Tibial nerve (tissue), 4 donors: Measurements from ENCODE around the gene LRRC3C. TPM values are rescaled to one million over a fixed set of nuclear protein-coding genes. Genes with fewer than 3 reads are reported as not detected.
"Not testable (repeated sequence)": the region's sequence is repeated elsewhere in the genome, so short reads cannot be mapped to it uniquely, and the experiment has no call there.

Experiments used
- DNase-seq, 2 donors: peaks; one replicate each; pipeline ENCODE4 v3.0.0-alpha.2; 2019; ENCODE audit warnings: low spot score in 2 of 2
- H3K27ac ChIP-seq, 4 donors: fragments of 200-600 bp; sonication (generic) in 3 of 4; one replicate each; pipeline ENCODE4 v1.5.1; 2017 to 2019; ENCODE audit warnings: mild to moderate bottlenecking in 1 of 4
- H3K27me3 ChIP-seq, 2 donors: fragments of 200-600 bp; sonication (generic) in 1 of 2; one replicate each; pipeline versions ENCODE4 v1.5.1 to v1.6.0; 2017 to 2019
- H3K36me3 ChIP-seq, 3 donors: fragments of 200-600 bp; sonication (generic); one replicate each; pipeline ENCODE4 v1.5.1; 2018 to 2019
- H3K4me1 ChIP-seq, 4 donors: fragments of 200-600 bp; sonication (generic) in 3 of 4; one replicate each; pipeline ENCODE4 v1.5.1; 2017 to 2019
- H3K4me3 ChIP-seq, 4 donors: fragments of 200-600 bp; sonication (generic) in 3 of 4; one replicate each; pipeline ENCODE4 v1.5.1; 2017 to 2019; ENCODE audit warnings: mild to moderate bottlenecking in 1 of 4, moderate library complexity in 1 of 4
- H3K9me3 ChIP-seq, 4 donors: fragments of 200-600 bp; sonication (generic) in 3 of 4; one replicate each; pipeline ENCODE4 v1.5.1; 2017 to 2019
- CTCF ChIP-seq, 5 experiments: fragments of 200-600 bp in 3 of 5; fragments of 450-650 bp in 2 of 5; sonication (generic) in 3 of 5; IDR thresholded peaks; one replicate each; pipeline ENCODE4 v1.5.1; 2016 to 2019; ENCODE audit warnings: antibody characterized with exemption in 5 of 5, mild to moderate bottlenecking in 3 of 5, moderate library complexity in 2 of 5
- EP300 ChIP-seq, 2 donors: sonication (generic); formaldehyde crosslinking; IDR thresholded peaks; one replicate each; pipeline ENCODE4 v1.6.1; 2017; ENCODE audit warnings: antibody characterized with exemption in 2 of 2, mild to moderate bottlenecking in 1 of 2
- POLR2A ChIP-seq, 2 donors: fragments of 450-650 bp; IDR thresholded peaks; one replicate each; pipeline ENCODE4 v1.6.1; 2017; ENCODE audit warnings: antibody characterized with exemption in 2 of 2, mild to moderate bottlenecking in 2 of 2, moderate library complexity in 2 of 2
- whole genome bisulfite sequencing, 2 donors: methylation state at CpG; one replicate each; pipeline ENCODE4 v1.1.5; 2018; 5-methylcytosine and 5-hydroxymethylcytosine counted together
- total RNA-seq, 4 donors: library from RNA; depleted of rRNA; stranded (reverse); fragments of >200 nt; gene quantifications; one replicate each; pipeline ENCODE4 v1.1.0, GENCODE V29; 2016

The LRRC3C gene
- total RNA-seq, 4 donors from 2014 or later, result not detected

- 96 to 97% methylated on average over 4 of the region's 4 CpGs for WGBS, 2 donors
- peaks cover 0 to 7% of the 10 kb centered on the region in 2 donors for H3K27me3 ChIP-seq
- DNase-seq, result no peak
- H3K9me3 ChIP-seq, result no peaks in the 10 kb centered on the region
- H3K4me3 ChIP-seq, result no peak overlapping the region
- peaks cover 0 to 1% (median 0%) of the 10 kb centered on the region in 3 donors for H3K36me3 ChIP-seq
- TF ChIP-seq POLR2A (IDR thresholded peaks at IDR 0.05), result no peak
- no peak overlapping the region for H3K27ac ChIP-seq
- H3K4me1 ChIP-seq, result no peaks in the 10 kb centered on the region
Observed at GRCh38 chr17:39898088-39898487, 29.4 kb upstream of the LRRC3C start.

DNA sequence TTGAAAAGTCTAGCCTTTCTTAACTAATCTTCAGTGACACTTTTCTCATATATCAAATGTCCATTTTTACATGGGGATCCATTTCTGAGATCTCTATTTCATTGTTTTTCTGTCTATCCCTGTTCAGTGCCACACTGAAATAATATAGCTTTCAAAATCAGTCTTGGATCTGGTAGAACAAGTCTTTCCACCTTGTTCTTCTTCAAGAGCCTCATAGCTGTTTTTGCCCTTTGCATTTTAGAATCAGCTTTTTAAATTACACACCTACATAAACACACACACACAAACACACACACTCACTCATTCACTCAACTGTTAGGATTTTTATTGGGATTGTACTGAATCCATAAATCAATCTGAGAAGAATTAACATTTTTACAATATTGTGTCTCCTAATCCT is 28.3 kb upstream of the LRRC3C start:
- H3K36me3 ChIP-seq, result peaks cover 0 to 8% (median 0%) of the 10 kb centered on the region in 3 donors
- no peaks in the 10 kb centered on the region for H3K9me3 ChIP-seq
- no peak for DNase-seq
- TF ChIP-seq EP300 (IDR thresholded peaks at IDR 0.05) (no peak), POLR2A (IDR thresholded peaks at IDR 0.05) (no peak), CTCF (IDR thresholded peaks at IDR 0.05) (no peak)
- no peak overlapping the region for H3K27ac ChIP-seq
- no peak overlapping the region for H3K4me3 ChIP-seq
- H3K4me1 ChIP-seq, result no peaks in the 10 kb centered on the region
- no peaks in the 10 kb centered on the region for H3K27me3 ChIP-seq

DNA sequence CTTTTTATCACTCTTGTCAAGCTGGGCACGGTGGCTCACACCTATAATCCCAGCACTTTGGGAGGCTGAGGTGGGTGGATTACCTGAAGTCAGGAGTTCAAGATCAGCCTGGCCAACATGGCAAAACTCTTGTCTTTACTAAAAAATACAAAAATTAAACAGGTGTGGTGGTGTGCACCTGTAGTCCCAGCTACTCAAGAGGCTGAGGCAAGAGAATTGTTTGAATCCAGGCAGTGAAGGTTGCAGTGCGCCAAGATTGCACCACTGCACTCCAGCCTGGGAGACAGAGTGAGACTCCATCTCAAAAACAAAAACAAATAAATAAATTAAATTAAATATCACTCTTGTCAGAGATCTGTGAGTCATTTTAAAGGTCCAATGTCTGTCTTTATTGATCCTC is 25.5 kb upstream of the LRRC3C start:
- peaks cover 0 to 24% (median 0%) of the 10 kb centered on the region in 3 donors for H3K36me3 ChIP-seq
- H3K4me1 ChIP-seq, H3K27me3 ChIP-seq, H3K4me3 ChIP-seq, H3K9me3 ChIP-seq, H3K27ac ChIP-seq, DNase-seq: not testable (repeated sequence)
- WGBS, 2 donors, result 85 to 90% methylated on average over 2 of the region's 2 CpGs

- no peak for DNase-seq
- TF ChIP-seq POLR2A (IDR thresholded peaks at IDR 0.05) (no peak), CTCF (IDR thresholded peaks at IDR 0.05) (no peak), EP300 (IDR thresholded peaks at IDR 0.05) (no peak)
- no peaks in the 10 kb centered on the region for H3K4me1 ChIP-seq
- H3K4me3 ChIP-seq, result no peak overlapping the region
- no peak overlapping the region for H3K27ac ChIP-seq
- no peaks in the 10 kb centered on the region for H3K9me3 ChIP-seq
- H3K27me3 ChIP-seq, result no peaks in the 10 kb centered on the region
- peaks cover 0 to 30% (median 0%) of the 10 kb centered on the region in 3 donors for H3K36me3 ChIP-seq
- WGBS, 2 donors, result 89% methylated on average over 4 of the region's 4 CpGs
Observed at GRCh38 chr17:39903158-39903884, 24.2 kb upstream of the LRRC3C start.

DNA sequence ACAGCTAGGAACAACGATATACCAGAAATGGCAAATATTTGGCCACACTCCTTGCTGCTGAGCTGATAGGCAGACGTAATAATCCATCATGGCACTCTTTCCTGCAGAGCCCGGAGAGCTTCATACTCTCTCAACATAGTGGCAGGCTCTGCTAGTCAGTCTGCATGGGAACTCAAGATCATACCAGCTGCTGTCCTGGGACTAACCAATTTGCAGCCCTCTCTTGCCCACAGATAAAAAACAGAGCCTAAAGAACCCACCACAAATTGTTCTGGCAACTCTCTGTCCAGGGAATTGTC is 22.6 kb upstream of the LRRC3C start:
- no peak for TF ChIP-seq CTCF (IDR thresholded peaks at IDR 0.05)
- TF ChIP-seq POLR2A (IDR thresholded peaks at IDR 0.05), result no peak
- TF ChIP-seq EP300 (IDR thresholded peaks at IDR 0.05), result no peak
- H3K27me3 ChIP-seq, result no peaks in the 10 kb centered on the region
- WGBS, 2 donors, result 87 to 91% methylated on average over 3 of the region's 3 CpGs
- H3K4me1 ChIP-seq, result no peaks in the 10 kb centered on the region
- H3K4me3 ChIP-seq, result no peak overlapping the region
- DNase-seq, result no peak
- H3K36me3 ChIP-seq, result peaks cover 0 to 44% (median 6%) of the 10 kb centered on the region in 3 donors
- no peaks in the 10 kb centered on the region for H3K9me3 ChIP-seq
- no peak overlapping the region for H3K27ac ChIP-seq

GRCh38 chr17:39908789-39909352 is 18.7 kb upstream of the LRRC3C start:
- Histone ChIP-seq H3K4me3 (no peak overlapping the region), H3K9me3 (no peaks in the 10 kb centered on the region), H3K27me3 (no peaks in the 10 kb centered on the region), H3K4me1 (no peaks in the 10 kb centered on the region), H3K36me3 (peaks cover 0 to 59% (median 6%) of the 10 kb centered on the region in 3 donors), H3K27ac (no peak overlapping the region)
- DNase-seq, result no peak
- 91 to 93% methylated on average over 4 to 6 of the region's 6 CpGs for WGBS, 2 donors
- TF ChIP-seq CTCF (IDR thresholded peaks at IDR 0.05), result no peak
- TF ChIP-seq EP300 (IDR thresholded peaks at IDR 0.05), result no peak
- TF ChIP-seq POLR2A (IDR thresholded peaks at IDR 0.05), result no peak
